DMS153 treated with DMSO at 0.1 percent for 48 hours (cell line): ENCODE measurements around the gene SPPL2B.
A peak's percentile ranks its signal among the peaks of the same experiment; 100 is the strongest.
"Not testable (repeated sequence)": the region's sequence is repeated elsewhere in the genome, so short reads cannot be mapped to it uniquely, and the experiment has no call there.

Experiments used
- DNase-seq: peaks from one replicate; lab custom pipeline; 2025; ENCODE audit not compliant: unreplicated experiment; lab: John Stamatoyannopoulos, UW

Gene SPPL2B

DNA sequence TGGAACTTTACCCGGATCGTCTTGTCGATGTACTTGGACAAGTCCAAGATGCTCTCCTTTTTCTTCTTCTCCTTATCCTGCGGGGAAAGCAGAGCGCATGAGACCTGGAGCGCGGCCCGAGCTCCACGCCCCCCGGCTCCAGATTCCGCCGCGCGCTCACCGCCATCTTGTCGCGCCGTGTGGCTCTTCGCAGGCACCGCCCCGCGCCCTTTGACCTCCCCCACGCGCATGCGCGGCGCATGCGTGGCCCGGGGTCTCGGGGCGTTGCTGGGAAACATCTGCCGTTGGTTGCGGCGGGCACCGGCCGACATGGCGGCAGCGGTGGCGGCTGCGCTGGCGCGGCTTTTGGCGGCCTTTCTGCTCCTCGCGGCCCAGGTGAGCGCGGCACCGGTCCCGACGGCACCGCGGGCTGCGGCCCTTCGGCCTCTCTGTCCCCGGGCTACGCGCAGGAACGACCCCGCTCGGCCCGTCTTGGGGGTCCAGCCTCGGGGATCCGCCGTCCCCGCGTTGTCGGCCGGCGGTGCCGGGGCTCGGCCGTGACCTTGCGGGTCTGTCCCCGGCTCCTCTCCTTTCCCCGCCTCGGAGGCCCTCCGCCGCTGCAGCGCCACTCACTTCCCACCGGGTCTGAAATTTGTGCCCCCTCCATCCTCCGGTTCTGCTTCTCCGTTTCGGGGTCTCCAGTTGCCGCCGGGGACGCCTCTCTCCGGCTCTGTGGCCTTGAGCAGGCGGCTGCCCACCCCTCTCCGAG, at the start of gene SPPL2B, which contains the start of gene LSM7:
TSS of gene SPPL2B (plus strand) at position 284 of the 748 bp plus-strand sequence. CDS start at position 310, 26 bp downstream.
TSS of gene LSM7 (minus strand) at position 186 of the 748 bp plus-strand sequence. CDS start at position 166, 20 bp downstream.
- DNase-seq, result peak; percentile 60

- DNase-seq, result no peak
Measured at GRCh38 chr19:2280633-2281264, 47.7 kb upstream of the SPPL2B start.

GRCh38 chr19:2281265-2282061, 47.0 kb upstream of the SPPL2B start:
- not testable (repeated sequence) for DNase-seq

DNA sequence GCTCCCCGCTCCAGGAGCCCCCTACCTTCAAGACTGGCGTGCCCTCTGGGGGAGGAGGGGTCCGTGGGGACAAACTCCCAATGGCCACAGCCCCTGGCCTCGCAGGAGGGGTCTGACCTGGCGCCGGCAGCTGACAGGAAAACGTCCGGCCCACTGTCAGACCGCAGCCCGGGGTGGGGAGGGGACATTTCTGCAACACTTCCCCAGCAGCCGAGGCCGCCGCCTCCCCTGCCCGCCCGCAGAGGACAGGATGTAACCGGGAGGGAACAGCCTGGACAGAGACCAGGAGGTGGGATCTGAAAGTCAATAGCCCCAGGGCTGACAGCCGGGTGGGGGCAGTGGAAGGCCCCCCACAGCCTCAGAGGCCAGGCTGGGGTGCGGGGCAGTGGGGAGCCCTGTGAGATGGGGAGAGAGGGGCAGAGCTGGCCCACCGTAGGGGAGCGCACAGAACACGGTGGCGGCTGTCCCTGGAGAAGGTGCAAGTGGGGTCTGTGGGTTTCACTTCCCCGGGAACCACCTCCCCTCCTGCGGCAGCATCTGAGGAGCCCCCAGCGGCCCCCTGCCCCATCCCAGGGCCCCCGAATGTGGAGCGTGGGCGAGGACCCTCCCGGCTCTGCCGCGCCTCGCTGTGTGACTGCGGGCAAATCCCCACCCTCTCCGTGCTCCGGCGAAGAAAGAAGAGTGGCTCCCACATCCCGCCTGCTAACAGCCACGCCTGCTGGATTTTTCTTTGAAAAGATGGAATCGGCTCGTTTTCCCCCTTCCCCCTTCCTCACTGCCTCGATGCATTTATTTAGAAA, 46.2 kb upstream of the SPPL2B start, which contains the start of gene PEAK3:
TSS of gene PEAK3 (minus strand) at position 114 of the 800 bp plus-strand sequence. CDS start 1,244 bp downstream, outside the sequence.
- no peak for DNase-seq

DNA sequence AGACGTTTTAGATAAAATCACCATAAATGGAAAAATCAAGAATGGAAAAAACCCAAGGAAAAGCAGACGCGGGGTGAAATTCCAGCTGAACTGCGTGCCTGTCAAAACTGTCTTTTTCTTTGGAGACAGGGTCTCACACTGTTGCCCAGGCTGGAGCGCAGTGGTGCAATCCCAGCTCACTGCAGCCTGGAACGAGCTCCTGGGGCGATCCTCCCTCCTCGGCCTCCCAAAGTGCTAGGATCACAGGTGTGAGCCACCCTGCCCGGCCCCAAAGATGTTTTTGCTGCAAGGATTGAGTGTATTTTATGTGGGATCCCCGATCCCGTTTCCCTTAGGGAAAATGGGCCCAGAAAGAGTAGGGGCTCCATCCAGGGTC, 45.6 kb upstream of the SPPL2B start:
- DNase-seq, result no peak

DNA sequence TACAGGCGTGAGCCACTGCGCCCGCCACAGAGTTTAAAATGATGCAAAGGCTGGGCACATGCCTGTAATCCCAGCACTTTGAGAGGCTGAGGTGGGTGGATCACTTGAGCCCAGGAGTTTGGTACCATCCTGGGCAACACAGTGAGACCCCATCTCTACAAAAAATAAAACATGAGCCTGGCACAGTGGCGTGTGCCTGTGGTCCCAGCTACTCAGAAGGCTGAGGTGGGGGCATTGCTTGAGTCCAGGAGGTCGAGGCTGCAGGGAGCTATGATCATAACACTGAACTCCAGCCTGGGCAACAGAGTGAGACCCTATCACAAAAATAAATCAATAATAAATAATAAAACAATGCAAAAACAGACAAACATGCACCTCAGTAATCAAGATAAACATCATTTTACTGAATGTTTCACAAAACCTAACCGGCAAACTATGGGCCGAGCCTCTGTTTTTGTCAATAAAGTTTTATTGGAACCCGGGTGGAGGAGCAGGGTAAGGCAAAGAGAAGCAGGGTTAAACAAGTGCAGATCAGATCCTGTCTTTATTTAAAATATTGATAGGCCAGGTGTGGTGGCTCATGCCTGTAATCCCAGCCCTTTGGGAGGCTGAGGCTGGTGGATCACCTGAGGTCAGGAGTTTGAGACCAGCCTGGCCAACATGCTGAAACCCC, 44.5 kb upstream of the SPPL2B start:
- no peak for DNase-seq

DNA sequence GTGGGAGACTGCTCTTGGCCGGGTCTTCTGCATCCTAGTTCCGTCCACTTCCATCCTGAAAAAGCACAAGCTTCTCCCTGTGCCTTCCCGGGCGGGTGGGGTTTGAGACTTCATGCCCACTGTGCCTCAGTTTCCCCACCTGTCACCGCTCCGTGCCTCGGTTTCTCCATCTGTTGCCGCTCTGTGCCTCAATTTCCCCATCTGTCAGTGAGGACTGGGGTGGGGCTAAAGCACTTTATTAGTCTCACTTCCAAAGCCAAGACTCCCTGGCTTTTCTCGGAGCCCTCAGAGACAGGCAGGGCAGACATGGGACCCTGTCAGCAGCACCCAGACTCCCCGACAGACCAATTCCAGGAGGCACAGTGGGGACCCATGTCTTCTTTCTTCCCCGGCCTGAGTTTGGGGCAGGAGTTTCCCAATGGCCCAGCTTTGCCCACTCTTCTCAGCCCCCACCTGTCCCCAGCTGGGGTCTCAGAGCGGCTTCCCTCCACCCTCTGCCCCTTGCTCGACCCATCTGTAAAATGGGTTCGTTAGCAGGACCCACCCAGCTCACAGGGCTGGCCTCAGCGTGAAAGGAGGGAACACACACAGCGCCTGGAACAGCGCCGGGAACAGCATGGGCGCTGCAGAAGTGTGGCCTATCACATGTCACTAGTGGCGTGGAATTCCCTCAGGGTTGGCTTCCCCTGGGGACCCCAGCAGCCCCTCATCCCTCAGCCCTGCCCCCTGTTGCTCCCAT, 41.9 kb upstream of the SPPL2B start:
- DNase-seq, result no peak

- no peak for DNase-seq
Measured at GRCh38 chr19:2287585-2288337, 40.7 kb upstream of the SPPL2B start.

DNA sequence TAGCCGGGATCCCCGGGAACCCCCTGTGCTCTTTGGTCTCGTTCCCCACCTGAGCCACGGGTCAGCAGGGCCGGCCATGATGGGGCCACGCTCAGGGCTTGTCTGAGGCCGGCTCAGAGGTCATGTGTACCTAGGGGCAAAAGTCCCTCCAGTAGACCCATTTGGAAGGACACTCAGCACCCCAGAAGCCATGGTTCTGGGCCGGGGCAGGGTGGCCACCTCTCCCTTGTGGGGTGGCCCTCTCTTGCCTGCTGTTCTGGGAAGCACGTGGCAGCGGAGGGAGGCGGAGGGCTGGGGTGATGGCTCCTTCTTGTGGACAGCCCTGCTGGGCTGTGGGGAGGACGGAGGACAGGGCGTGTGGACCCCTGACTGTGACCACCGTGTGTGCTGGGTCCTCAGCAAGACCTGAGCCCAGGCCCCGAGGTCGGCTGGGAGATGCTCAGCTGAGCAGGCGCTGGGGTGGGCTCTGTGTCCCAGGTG, 40.1 kb upstream of the SPPL2B start:
- no peak for DNase-seq

- DNase-seq, result no peak
Measured at GRCh38 chr19:2288818-2289713, 39.4 kb upstream of the SPPL2B start.

GRCh38 chr19:2289714-2290435, 38.6 kb upstream of the SPPL2B start:
- no peak for DNase-seq

DNA sequence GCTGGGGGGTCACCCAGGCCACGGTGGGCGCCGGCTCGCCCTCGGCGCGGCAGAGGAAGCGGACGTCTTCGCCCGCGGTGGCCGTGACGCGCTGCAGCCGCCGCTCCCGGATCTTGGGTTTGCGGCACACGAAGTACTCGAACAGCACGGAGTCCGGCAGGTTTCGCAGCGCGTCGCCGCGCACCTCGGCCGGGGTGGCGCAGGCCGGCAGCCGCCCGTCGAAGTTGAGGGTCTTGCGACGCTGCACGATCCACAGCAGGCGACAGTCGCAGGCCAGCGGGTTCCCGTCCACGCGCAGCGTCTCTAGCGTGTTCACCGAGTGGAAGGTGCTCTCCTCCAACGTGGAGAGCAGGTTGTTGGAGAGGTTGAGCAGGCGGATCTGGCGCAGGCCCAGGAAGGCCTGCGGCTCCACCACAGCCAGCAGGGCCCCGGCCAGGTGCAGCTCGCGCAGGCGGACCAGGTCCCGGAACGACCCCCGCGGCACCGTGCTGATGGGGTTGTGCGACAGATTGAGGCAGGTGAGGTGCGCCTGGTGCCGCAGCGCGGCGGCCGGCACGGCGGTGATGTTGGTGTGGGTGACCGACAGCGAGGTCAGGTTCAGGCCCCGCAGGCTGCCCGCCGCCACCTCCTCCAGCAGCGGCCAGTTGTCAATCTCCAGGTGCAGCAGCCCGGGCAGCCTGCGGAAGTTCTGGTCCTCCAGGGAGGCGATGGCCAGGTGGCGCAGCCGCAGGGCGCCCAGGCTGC, 37.9 kb upstream of the SPPL2B start:
- no peak for DNase-seq

GRCh38 chr19:2291185-2291751, 37.2 kb upstream of the SPPL2B start:
- no peak for DNase-seq

DNA sequence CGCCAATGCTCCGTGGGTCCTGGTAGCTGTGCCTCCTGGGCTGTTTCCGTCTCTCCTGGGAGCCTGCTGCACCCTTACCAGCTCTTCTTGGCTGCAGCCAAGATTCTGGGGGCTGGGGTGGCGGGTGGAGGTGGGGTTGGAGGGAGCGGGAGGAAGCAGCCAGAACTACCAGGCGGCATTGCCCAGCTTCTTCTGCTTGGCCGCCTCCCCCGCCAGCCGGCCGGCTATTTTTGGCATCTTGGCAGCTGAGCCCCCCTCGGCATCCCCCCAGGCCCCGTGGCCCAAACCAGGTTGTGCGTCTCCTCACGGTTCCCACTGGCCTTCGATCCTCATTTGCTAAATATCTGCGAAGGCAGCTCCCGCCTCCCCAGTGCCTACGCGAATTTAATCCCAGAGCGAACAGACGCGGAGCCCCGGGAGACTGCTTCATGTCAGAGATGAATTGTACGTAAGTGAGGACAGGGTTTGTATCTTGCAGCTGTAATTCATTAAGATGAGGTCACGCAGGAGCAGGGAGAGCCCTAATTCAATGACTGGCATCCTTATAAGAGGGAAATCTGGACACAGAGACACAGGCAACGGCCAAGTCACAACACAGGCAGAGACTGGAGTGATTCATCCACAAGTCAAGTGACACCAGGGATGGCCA, 33.7 kb upstream of the SPPL2B start:
- no peak for DNase-seq

DNA sequence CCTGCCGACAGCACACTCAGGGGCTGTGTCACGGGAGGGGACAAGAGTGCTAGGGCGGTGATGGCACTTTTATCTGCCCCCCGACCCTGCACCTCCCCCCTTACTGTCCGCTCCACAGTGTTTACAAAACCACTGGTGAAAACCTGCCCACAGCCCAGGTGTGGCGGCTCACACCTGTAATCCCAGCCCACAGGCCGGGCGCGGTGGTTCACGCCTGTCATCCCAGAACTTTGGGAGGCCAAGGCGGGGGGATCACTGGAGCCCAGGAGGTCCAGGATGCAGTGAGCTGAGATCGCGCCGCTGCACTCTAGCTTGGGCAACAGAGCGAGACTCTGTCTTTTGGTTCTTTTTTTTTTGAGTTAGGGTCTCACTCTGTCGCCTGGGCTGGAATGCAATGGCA, 32.3 kb upstream of the SPPL2B start:
- DNase-seq, result no peak
